H9 (cell line): ENCODE measurements around the gene KMT2B. TPM values are rescaled to one million over a fixed set of nuclear protein-coding genes. Genes with fewer than 3 reads are reported as not detected.

Experiments used
- DNase-seq: peaks from one replicate; pipeline ENCODE4 v3.0.0-alpha.2; 2017
- H2AFZ ChIP-seq: one replicate; pipeline ENCODE4 v1.6.1; 2013; ENCODE audit warnings: mild to moderate bottlenecking, low read length, control low read depth, moderate library complexity
- H2AK5ac ChIP-seq: 2 replicates; pipeline ENCODE4 v1.6.1; 2013; ENCODE audit warnings: low read length, control low read depth, mixed read lengths; ENCODE audit not compliant: insufficient read length
- H2BK120ac ChIP-seq: one replicate; pipeline ENCODE4 v1.6.1; 2013; ENCODE audit warnings: low read depth, mild to moderate bottlenecking, low read length, control low read depth, inconsistent platforms; ENCODE audit not compliant: poor library complexity, severe bottlenecking
- H2BK12ac ChIP-seq: 2 replicates; pipeline ENCODE4 v1.6.1; 2013; ENCODE audit warnings: low read length, control low read depth, mixed read lengths, low read depth; ENCODE audit not compliant: insufficient read length
- H2BK15ac ChIP-seq: 2 replicates; pipeline ENCODE4 v1.6.1; 2013; ENCODE audit warnings: low read depth, low read length, control low read depth
- H2BK20ac ChIP-seq: one replicate; pipeline ENCODE4 v1.6.1; 2013; ENCODE audit warnings: low read depth, mild to moderate bottlenecking, low read length, control low read depth, inconsistent platforms; ENCODE audit not compliant: poor library complexity, severe bottlenecking
- H2BK5ac ChIP-seq: 2 replicates; pipeline ENCODE4 v1.6.1; 2013; ENCODE audit warnings: low read length, control low read depth, mixed read lengths; ENCODE audit not compliant: insufficient read length
- H3K14ac ChIP-seq: 2 replicates; pipeline ENCODE4 v1.6.1; 2013; ENCODE audit warnings: low read length, control low read depth; ENCODE audit not compliant: insufficient read depth
- H3K18ac ChIP-seq: 2 replicates; pipeline ENCODE4 v1.6.1; 2013; ENCODE audit warnings: low read depth, mild to moderate bottlenecking, mixed read lengths, low read length, control low read depth; ENCODE audit not compliant: insufficient read length
- H3K23ac ChIP-seq: 2 replicates; pipeline ENCODE4 v1.6.1; 2013; ENCODE audit warnings: low read length, control low read depth, mixed read lengths, low read depth; ENCODE audit not compliant: insufficient read length
- H3K23me2 ChIP-seq: 2 replicates; pipeline ENCODE4 v1.6.1; 2013; ENCODE audit warnings: low read depth, mild to moderate bottlenecking, mixed read lengths, low read length, control low read depth; ENCODE audit not compliant: insufficient read length, poor library complexity, severe bottlenecking
- H3K27ac ChIP-seq: 2 replicates; pipeline ENCODE4 v1.5.1; 2013; ENCODE audit warnings: low read length, control low read depth, mixed read lengths, low read depth; ENCODE audit not compliant: insufficient read length
- H3K27me3 ChIP-seq: 2 replicates; pipeline ENCODE4 v1.6.1; 2013; ENCODE audit warnings: low read length, control low read depth, inconsistent platforms; ENCODE audit not compliant: insufficient read depth
- H3K4ac ChIP-seq: 2 replicates; pipeline ENCODE4 v1.6.1; 2013; ENCODE audit warnings: low read depth, mild to moderate bottlenecking, control low read depth, inconsistent platforms, low read length, moderate library complexity
- H3K4me1 ChIP-seq: 2 replicates; pipeline ENCODE4 v1.6.1; 2013; ENCODE audit warnings: low read length, control low read depth, inconsistent platforms; ENCODE audit not compliant: insufficient read depth
- H3K4me2 ChIP-seq: 2 replicates; pipeline ENCODE4 v1.6.1; 2013; ENCODE audit warnings: low read length, control low read depth, mixed read lengths; ENCODE audit not compliant: insufficient read length, insufficient read depth
- H3K56ac ChIP-seq: 2 replicates; pipeline ENCODE4 v1.6.1; 2013; ENCODE audit warnings: low read depth, mild to moderate bottlenecking, mixed read lengths, low read length, control low read depth; ENCODE audit not compliant: insufficient read length
- H3K79me1 ChIP-seq: 2 replicates; pipeline ENCODE4 v1.6.1; 2013; ENCODE audit warnings: low read depth, mild to moderate bottlenecking, moderate library complexity, low read length, control low read depth, inconsistent platforms; ENCODE audit not compliant: insufficient read depth, poor library complexity, severe bottlenecking
- H3K79me2 ChIP-seq: 2 replicates; pipeline ENCODE4 v1.6.1; 2013; ENCODE audit warnings: low read length, control low read depth, inconsistent platforms; ENCODE audit not compliant: insufficient read depth
- H3K9ac ChIP-seq: 2 replicates; pipeline ENCODE4 v1.6.1; 2013; ENCODE audit warnings: low read length, control low read depth, mixed read lengths; ENCODE audit not compliant: insufficient read length; ENCODE audit errors: extremely low read depth
- H3K9me3 ChIP-seq: one replicate; pipeline ENCODE4 v1.6.1; 2013; ENCODE audit warnings: low read depth, low read length, inconsistent platforms; ENCODE audit not compliant: control insufficient read depth
- H3T11ph ChIP-seq: one replicate; pipeline ENCODE4 v1.6.1; 2013; ENCODE audit warnings: mild to moderate bottlenecking, low read length, control low read depth, inconsistent platforms
- H4K20me1 ChIP-seq: one replicate; pipeline ENCODE4 v1.6.1; 2013; ENCODE audit not compliant: control insufficient read depth, insufficient read length, insufficient read depth
- H4K5ac ChIP-seq: 2 replicates; pipeline ENCODE4 v1.6.1; 2013; ENCODE audit warnings: low read depth, mild to moderate bottlenecking, mixed read lengths, low read length, control low read depth; ENCODE audit not compliant: insufficient read length
- H4K8ac ChIP-seq: replicated peaks from 2 replicates; pipeline ENCODE4 v1.6.1; 2013; ENCODE audit warnings: low read length, control low read depth, mixed read lengths, low read depth; ENCODE audit not compliant: insufficient read length
- H4K91ac ChIP-seq: 2 replicates; pipeline ENCODE4 v1.6.1; 2013; ENCODE audit warnings: low read depth, mild to moderate bottlenecking, moderate library complexity, mixed read lengths, low read length, control low read depth; ENCODE audit not compliant: insufficient read length
- H3K27ac Mint-ChIP-seq, 3 experiments: 2 replicates in 2 of 3; 3 replicates in 1 of 3; pipeline ENCODE4 v1.8.0; 2020 to 2021; ENCODE audit warnings: mixed read lengths in 3 of 3, mild to moderate bottlenecking in 1 of 3, moderate library complexity in 1 of 3
- H3K27me3 Mint-ChIP-seq: 2 replicates; pipeline ENCODE4 v1.8.0; 2021; ENCODE audit warnings: low read depth, mild to moderate bottlenecking, moderate library complexity, mixed read lengths
- H3K36me3 Mint-ChIP-seq, 3 experiments: 2 replicates in 2 of 3; 3 replicates in 1 of 3; pipeline ENCODE4 v1.8.0; 2020 to 2021; ENCODE audit warnings: low read depth in 3 of 3, mixed read lengths in 3 of 3; ENCODE audit not compliant: insufficient read depth in 1 of 3
- H3K4me1 Mint-ChIP-seq, 2 experiments: 2 replicates each; pipeline ENCODE4 v1.8.0; 2020; ENCODE audit warnings: mixed read lengths in 2 of 2
- H3K4me3 Mint-ChIP-seq, 2 experiments: 2 replicates in 1 of 2; 3 replicates in 1 of 2; pipeline ENCODE4 v1.8.0; 2020 to 2021; ENCODE audit warnings: mild to moderate bottlenecking in 2 of 2, mixed read lengths in 2 of 2, moderate library complexity in 1 of 2
- H3K9me3 Mint-ChIP-seq, 2 experiments: 2 replicates in 1 of 2; 3 replicates in 1 of 2; pipeline ENCODE4 v1.8.0; 2020; ENCODE audit warnings: mild to moderate bottlenecking in 2 of 2, mixed read lengths in 2 of 2, moderate library complexity in 1 of 2
- WGBS: extraction: QIAGEN DNeasy Blood & Tissue Kit; methylation state at CpG from one replicate; pipeline ENCODE4 v1.1.7; 2013; ENCODE audit warnings: missing lambda C conversion rate, low lambda C conversion rate, mixed read lengths; ENCODE audit not compliant: insufficient read length; ENCODE audit errors: extremely low coverage; 5-methylcytosine and 5-hydroxymethylcytosine counted together
- total RNA-seq: library from RNA; stranded (reverse); gene quantifications from 2 replicates; pipeline ENCODE4 v1.2.1, GENCODE V29; 2021
- TF ChIP-seq, protein P1 (sequence below): fragments of 200-600 bp; sonication (generic); conservative IDR thresholded peaks from 3 replicates; pipeline ENCODE4 v1.8.0; 2021; ENCODE audit warnings: antibody characterized with exemption, mild to moderate bottlenecking

The KMT2B gene
- total RNA-seq, 1 experiment from 2014 or later = 47.7 TPM

DNA sequence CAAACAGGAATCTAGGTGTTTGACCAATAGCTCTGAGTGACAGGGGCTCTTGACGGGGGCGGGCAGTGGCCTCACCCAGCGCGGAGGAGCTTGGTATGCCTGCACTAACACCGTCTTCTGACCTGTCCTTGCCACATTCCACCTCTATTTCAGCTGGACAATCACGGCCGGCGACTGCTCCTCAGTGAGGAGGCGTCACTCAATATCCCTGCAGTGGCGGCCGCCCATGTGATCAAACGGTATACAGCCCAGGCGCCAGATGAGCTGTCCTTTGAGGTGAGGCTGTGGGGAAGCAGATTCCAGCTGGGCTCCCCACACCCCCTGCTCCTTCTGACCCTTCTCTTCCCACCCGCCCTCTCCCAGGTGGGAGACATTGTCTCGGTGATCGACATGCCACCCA lies 62.3 kb downstream of the KMT2B start:
- Histone ChIP-seq H3K9me3 (no peaks in the 10 kb centered on the region), H3K79me1 (no peaks in the 10 kb centered on the region), H4K20me1 (no peaks in the 10 kb centered on the region), H2AK5ac (no peak overlapping the region), H2BK15ac (no peak overlapping the region), H3K56ac (no peak overlapping the region), H2AFZ (no peak overlapping the region), H3K27me3 (no peaks in the 10 kb centered on the region), H3K27ac (no peak overlapping the region), H4K8ac (no peak overlapping the region), H3K14ac (no peak overlapping the region), H3K79me2 (no peaks in the 10 kb centered on the region), H3K9ac (no peak overlapping the region), H3K18ac (no peak overlapping the region), H3K4me2 (no peak overlapping the region), H2BK5ac (no peak overlapping the region), H4K91ac (no peak overlapping the region), H2BK12ac (no peak overlapping the region), H2BK120ac (no peak overlapping the region), H3K4me1 (peaks cover 5% of the 10 kb centered on the region; the same call in 1 of the 2 replicates), H3K4ac (no peak overlapping the region), H4K5ac (no peak overlapping the region), H3T11ph (no peak overlapping the region), H3K23me2 (peaks cover 9% of the 10 kb centered on the region), H3K23ac (no peak overlapping the region), H2BK20ac (no peak overlapping the region)
- H3K4me3 Mint-ChIP-seq = no peak overlapping the region
- TF ChIP-seq, protein P1, sequence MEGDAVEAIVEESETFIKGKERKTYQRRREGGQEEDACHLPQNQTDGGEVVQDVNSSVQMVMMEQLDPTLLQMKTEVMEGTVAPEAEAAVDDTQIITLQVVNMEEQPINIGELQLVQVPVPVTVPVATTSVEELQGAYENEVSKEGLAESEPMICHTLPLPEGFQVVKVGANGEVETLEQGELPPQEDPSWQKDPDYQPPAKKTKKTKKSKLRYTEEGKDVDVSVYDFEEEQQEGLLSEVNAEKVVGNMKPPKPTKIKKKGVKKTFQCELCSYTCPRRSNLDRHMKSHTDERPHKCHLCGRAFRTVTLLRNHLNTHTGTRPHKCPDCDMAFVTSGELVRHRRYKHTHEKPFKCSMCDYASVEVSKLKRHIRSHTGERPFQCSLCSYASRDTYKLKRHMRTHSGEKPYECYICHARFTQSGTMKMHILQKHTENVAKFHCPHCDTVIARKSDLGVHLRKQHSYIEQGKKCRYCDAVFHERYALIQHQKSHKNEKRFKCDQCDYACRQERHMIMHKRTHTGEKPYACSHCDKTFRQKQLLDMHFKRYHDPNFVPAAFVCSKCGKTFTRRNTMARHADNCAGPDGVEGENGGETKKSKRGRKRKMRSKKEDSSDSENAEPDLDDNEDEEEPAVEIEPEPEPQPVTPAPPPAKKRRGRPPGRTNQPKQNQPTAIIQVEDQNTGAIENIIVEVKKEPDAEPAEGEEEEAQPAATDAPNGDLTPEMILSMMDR = no peak
- H3K36me3 Mint-ChIP-seq = peaks cover 0 to 8% (median 2%) of the 10 kb centered on the region in 3 experiments; a peak in 2 of 7 replicates
- peaks cover 36 to 44% of the 10 kb centered on the region in 2 experiments for H3K4me1 Mint-ChIP-seq
- no peak for DNase-seq
- H3K27ac Mint-ChIP-seq = no peak overlapping the region; a peak in 1 of 7 replicates
- WGBS = no CpG with 5 or more reads among the region's 16 CpGs
- H3K9me3 Mint-ChIP-seq = no peaks in the 10 kb centered on the region; a peak in 1 of 5 replicates
- peaks cover 21% of the 10 kb centered on the region for H3K27me3 Mint-ChIP-seq
